K562 (cell line): ENCODE results near the gene DDX39A. TPM values are rescaled to one million over a fixed set of nuclear protein-coding genes. Genes with fewer than 3 reads are reported as not detected.

Source experiments
- ASH1L ChIP-seq: fragments of 450-650 bp; IDR thresholded peaks from 2 replicates; pipeline ENCODE4 v1.6.1; 2018; ENCODE audit warnings: borderline replicate concordance, mild to moderate bottlenecking, low read depth; ENCODE audit not compliant: partially characterized antibody
- CC2D1A ChIP-seq: fragments of 450-650 bp; IDR thresholded peaks from 2 replicates; pipeline ENCODE4 v1.6.1; 2017; ENCODE audit warnings: mild to moderate bottlenecking
- CHD1 ChIP-seq: fragments of 200-600 bp; sonication (generic); IDR thresholded peaks from one replicate; pipeline ENCODE4 v1.6.1; 2012; ENCODE audit warnings: mild to moderate bottlenecking, moderate library complexity, low read length, inconsistent platforms
- CXXC5 ChIP-seq: fragments of 250-450 bp; sonication (Bioruptor Pico); IDR thresholded peaks from 2 replicates; pipeline ENCODE4 v1.8.0; 2022; ENCODE audit warnings: inconsistent platforms, mild to moderate bottlenecking, moderate library complexity
- EGR1 ChIP-seq: fragments of 450-650 bp; conservative IDR thresholded peaks from 2 replicates; pipeline ENCODE4 v1.6.1; 2017; ENCODE audit warnings: mild to moderate bottlenecking
- EHMT2 ChIP-seq: fragments of 450-650 bp; IDR thresholded peaks from 2 replicates; pipeline ENCODE4 v1.6.1; 2018; ENCODE audit warnings: antibody characterized with exemption
- HEY1 ChIP-seq: fragments of 250-450 bp; sonication (Bioruptor Pico); IDR thresholded peaks from 2 replicates; pipeline ENCODE4 v1.5.0; 2020; ENCODE audit warnings: mild to moderate bottlenecking, moderate library complexity, borderline replicate concordance
- HMGXB4 ChIP-seq: sonication (generic); formaldehyde crosslinking; IDR thresholded peaks from 2 replicates; pipeline ENCODE4 v1.8.1; 2023; ENCODE audit warnings: mild to moderate bottlenecking, missing genetic modification reagents
- ILF3 ChIP-seq: fragments of 450-650 bp; IDR thresholded peaks from 2 replicates; pipeline ENCODE4 v1.6.1; 2018; ENCODE audit warnings: antibody characterized with exemption, mild to moderate bottlenecking, moderate library complexity, borderline replicate concordance
- POLR2AphosphoS5 ChIP-seq: IDR thresholded peaks from 2 replicates; pipeline ENCODE4 v1.6.1; 2011; ENCODE audit warnings: mild to moderate bottlenecking, low read depth, low read length, moderate library complexity; ENCODE audit not compliant: control insufficient read depth, insufficient read depth
- PREB ChIP-seq: sonication (generic); formaldehyde crosslinking; IDR thresholded peaks from 2 replicates; pipeline ENCODE4 v1.8.1; 2023; ENCODE audit warnings: mild to moderate bottlenecking, missing genetic modification reagents
- RBM39 ChIP-seq: fragments of 200-400 bp; formaldehyde crosslinking; optimal IDR thresholded peaks from 2 replicates; pipeline ENCODE3; 2018; ENCODE audit warnings: low read depth, low read length
- RCOR1 ChIP-seq, 2 experiments: IDR thresholded peaks; 2 replicates each; pipeline ENCODE4 v1.6.1; 2012; ENCODE audit warnings: low read depth in 2 of 2, low read length in 2 of 2, borderline replicate concordance in 1 of 2, improper control_type of control experiment in 1 of 2
- RNF2 ChIP-seq: sonication (generic); IDR thresholded peaks from 2 replicates; pipeline ENCODE4 v1.6.1; 2016
- SMARCC2 ChIP-seq: fragments of 450-650 bp; IDR thresholded peaks from 2 replicates; pipeline ENCODE4 v1.6.1; 2017; ENCODE audit warnings: antibody characterized with exemption, moderate library complexity, mild to moderate bottlenecking, low read depth
- SP1 ChIP-seq: sonication (generic); formaldehyde crosslinking; IDR thresholded peaks from 2 replicates; pipeline ENCODE4 v1.8.1; 2022; ENCODE audit warnings: mild to moderate bottlenecking, missing genetic modification reagents
- TCF3 ChIP-seq: sonication (generic); formaldehyde crosslinking; IDR thresholded peaks from 2 replicates; pipeline ENCODE4 v1.4.0; 2020; ENCODE audit warnings: mild to moderate bottlenecking, missing genetic modification reagents
- TRIM28 ChIP-seq: fragments of 450-650 bp; IDR thresholded peaks from 2 replicates; pipeline ENCODE4 v1.6.1; 2017
- WHSC1 ChIP-seq: IDR thresholded peaks from one replicate; pipeline ENCODE4 v1.6.1; 2012; ENCODE audit warnings: low read length, control low read depth, inconsistent platforms
- ZNF609 ChIP-seq: sonication (generic); formaldehyde crosslinking; IDR thresholded peaks from 2 replicates; pipeline ENCODE4 v1.8.1; 2023; ENCODE audit warnings: missing genetic modification reagents, mild to moderate bottlenecking, borderline replicate concordance
- polyA plus RNA-seq, 8 experiments: library from polyadenylated mRNA; depleted of rRNA in 4 of 8; stranded (reverse) in 5 of 8; unstranded in 3 of 8; fragments of >200 nt; fragmentation: Nextera tagmentation in 2 of 8; fragmentation: Illumina TruSeq in 1 of 8; extraction: Ambion mirVana in 2 of 8; extraction: Trizol in 1 of 8; gene quantifications; 2 replicates each; pipeline versions ENCODE4 v1.2.1 to v1.2.3, GENCODE V29; 2011 to 2014; ENCODE audit warnings: inconsistent platforms in 1 of 8, missing spikeins in 1 of 8
- total RNA-seq, 7 experiments: library from RNA; depleted of rRNA in 6 of 7; stranded (reverse); fragments of >200 nt in 6 of 7; fragmentation: Illumina TruSeq in 2 of 7; extraction: Trizol in 2 of 7; gene quantifications; 2 replicates each; pipeline versions ENCODE4 v1.2.1 to v1.2.3, GENCODE V29; 2011 to 2021; ENCODE audit warnings: low replicate concordance in 1 of 7

The DDX39A gene
- total and polyA plus RNA-seq, 9 of the 15 experiments (the other 6 are each of a cell fraction or from before 2014, with no cell fraction given), result 90.3 to 250 (median 188) TPM

GRCh38 chr19:14383661-14384555, 35.2 kb downstream of the DDX39A start (continued):
- peak; percentile 34; the same call in 1 of the 2 replicates for TF ChIP-seq CC2D1A
- no peak for TF ChIP-seq ZNF609 (CRISPR knock-in tag)
- 0 out of 2 replicates have a peak, but pooled peaks have one; percentile 4 for TF ChIP-seq EGR1
- peak; percentile 16 to 81; a peak in 3 of 4 replicates for TF ChIP-seq RCOR1 (IDR thresholded peaks at IDR 0.05; ENCODE audit: borderline replicate concordance in 1 of 2, low read depth in 2 of 2, low read length in 2 of 2)
- TF ChIP-seq PREB (CRISPR knock-in tag), result no peak
- TF ChIP-seq WHSC1, result no peak
- TF ChIP-seq ILF3, result no peak
- TF ChIP-seq POLR2AphosphoS5, result 0 out of 2 replicates have a peak, but pooled peaks have one; percentile 16
- no peak for TF ChIP-seq ASH1L
- 0 out of 2 replicates have a peak, but pooled peaks have one; percentile 14 for TF ChIP-seq TRIM28
- peak; percentile 30; the same call in 1 of the 2 replicates for TF ChIP-seq RNF2
- peak; percentile 92; the same call in 1 of the 2 replicates for TF ChIP-seq SMARCC2
- peak; percentile 7 for TF ChIP-seq RBM39
- no peak for TF ChIP-seq EHMT2
- peak; percentile 94 for TF ChIP-seq CHD1
- 0 out of 2 replicates have a peak, but pooled peaks have one; percentile 13 for TF ChIP-seq CXXC5
- no peak for TF ChIP-seq HEY1 (CRISPR knock-in tag)
- TF ChIP-seq SP1 (CRISPR knock-in tag), result peak; percentile 60; the same call in 1 of the 2 replicates
- no peak for TF ChIP-seq TCF3 (CRISPR knock-in tag)
- 0 out of 2 replicates have a peak, but pooled peaks have one; percentile 42 for TF ChIP-seq HMGXB4 (CRISPR knock-in tag)
